H9 (cell line): ENCODE data around the gene TMEM220. TPM values are rescaled to one million over a fixed set of nuclear protein-coding genes. Genes with fewer than 3 reads are reported as not detected.

Experiments used
- DNase-seq: peaks from one replicate; pipeline ENCODE4 v3.0.0-alpha.2; 2017
- H2AFZ ChIP-seq: one replicate; pipeline ENCODE4 v1.6.1; 2013; ENCODE audit warnings: mild to moderate bottlenecking, low read length, control low read depth, moderate library complexity
- H2AK5ac ChIP-seq: 2 replicates; pipeline ENCODE4 v1.6.1; 2013; ENCODE audit warnings: low read length, control low read depth, mixed read lengths; ENCODE audit not compliant: insufficient read length
- H2BK120ac ChIP-seq: one replicate; pipeline ENCODE4 v1.6.1; 2013; ENCODE audit warnings: low read depth, mild to moderate bottlenecking, low read length, control low read depth, inconsistent platforms; ENCODE audit not compliant: poor library complexity, severe bottlenecking
- H2BK12ac ChIP-seq: 2 replicates; pipeline ENCODE4 v1.6.1; 2013; ENCODE audit warnings: low read length, control low read depth, mixed read lengths, low read depth; ENCODE audit not compliant: insufficient read length
- H2BK15ac ChIP-seq: 2 replicates; pipeline ENCODE4 v1.6.1; 2013; ENCODE audit warnings: low read depth, low read length, control low read depth
- H2BK20ac ChIP-seq: one replicate; pipeline ENCODE4 v1.6.1; 2013; ENCODE audit warnings: low read depth, mild to moderate bottlenecking, low read length, control low read depth, inconsistent platforms; ENCODE audit not compliant: poor library complexity, severe bottlenecking
- H2BK5ac ChIP-seq: 2 replicates; pipeline ENCODE4 v1.6.1; 2013; ENCODE audit warnings: low read length, control low read depth, mixed read lengths; ENCODE audit not compliant: insufficient read length
- H3K14ac ChIP-seq: 2 replicates; pipeline ENCODE4 v1.6.1; 2013; ENCODE audit warnings: low read length, control low read depth; ENCODE audit not compliant: insufficient read depth
- H3K18ac ChIP-seq: 2 replicates; pipeline ENCODE4 v1.6.1; 2013; ENCODE audit warnings: low read depth, mild to moderate bottlenecking, mixed read lengths, low read length, control low read depth; ENCODE audit not compliant: insufficient read length
- H3K23ac ChIP-seq: 2 replicates; pipeline ENCODE4 v1.6.1; 2013; ENCODE audit warnings: low read length, control low read depth, mixed read lengths, low read depth; ENCODE audit not compliant: insufficient read length
- H3K23me2 ChIP-seq: 2 replicates; pipeline ENCODE4 v1.6.1; 2013; ENCODE audit warnings: low read depth, mild to moderate bottlenecking, mixed read lengths, low read length, control low read depth; ENCODE audit not compliant: insufficient read length, poor library complexity, severe bottlenecking
- H3K27ac ChIP-seq: 2 replicates; pipeline ENCODE4 v1.5.1; 2013; ENCODE audit warnings: low read length, control low read depth, mixed read lengths, low read depth; ENCODE audit not compliant: insufficient read length
- H3K27me3 ChIP-seq: 2 replicates; pipeline ENCODE4 v1.6.1; 2013; ENCODE audit warnings: low read length, control low read depth, inconsistent platforms; ENCODE audit not compliant: insufficient read depth
- H3K4ac ChIP-seq: 2 replicates; pipeline ENCODE4 v1.6.1; 2013; ENCODE audit warnings: low read depth, mild to moderate bottlenecking, control low read depth, inconsistent platforms, low read length, moderate library complexity
- H3K4me1 ChIP-seq: 2 replicates; pipeline ENCODE4 v1.6.1; 2013; ENCODE audit warnings: low read length, control low read depth, inconsistent platforms; ENCODE audit not compliant: insufficient read depth
- H3K4me2 ChIP-seq: 2 replicates; pipeline ENCODE4 v1.6.1; 2013; ENCODE audit warnings: low read length, control low read depth, mixed read lengths; ENCODE audit not compliant: insufficient read length, insufficient read depth
- H3K56ac ChIP-seq: 2 replicates; pipeline ENCODE4 v1.6.1; 2013; ENCODE audit warnings: low read depth, mild to moderate bottlenecking, mixed read lengths, low read length, control low read depth; ENCODE audit not compliant: insufficient read length
- H3K79me1 ChIP-seq: 2 replicates; pipeline ENCODE4 v1.6.1; 2013; ENCODE audit warnings: low read depth, mild to moderate bottlenecking, moderate library complexity, low read length, control low read depth, inconsistent platforms; ENCODE audit not compliant: insufficient read depth, poor library complexity, severe bottlenecking
- H3K79me2 ChIP-seq: 2 replicates; pipeline ENCODE4 v1.6.1; 2013; ENCODE audit warnings: low read length, control low read depth, inconsistent platforms; ENCODE audit not compliant: insufficient read depth
- H3K9ac ChIP-seq: 2 replicates; pipeline ENCODE4 v1.6.1; 2013; ENCODE audit warnings: low read length, control low read depth, mixed read lengths; ENCODE audit not compliant: insufficient read length; ENCODE audit errors: extremely low read depth
- H3K9me3 ChIP-seq: one replicate; pipeline ENCODE4 v1.6.1; 2013; ENCODE audit warnings: low read depth, low read length, inconsistent platforms; ENCODE audit not compliant: control insufficient read depth
- H3T11ph ChIP-seq: one replicate; pipeline ENCODE4 v1.6.1; 2013; ENCODE audit warnings: mild to moderate bottlenecking, low read length, control low read depth, inconsistent platforms
- H4K20me1 ChIP-seq: one replicate; pipeline ENCODE4 v1.6.1; 2013; ENCODE audit not compliant: control insufficient read depth, insufficient read length, insufficient read depth
- H4K5ac ChIP-seq: 2 replicates; pipeline ENCODE4 v1.6.1; 2013; ENCODE audit warnings: low read depth, mild to moderate bottlenecking, mixed read lengths, low read length, control low read depth; ENCODE audit not compliant: insufficient read length
- H4K8ac ChIP-seq: replicated peaks from 2 replicates; pipeline ENCODE4 v1.6.1; 2013; ENCODE audit warnings: low read length, control low read depth, mixed read lengths, low read depth; ENCODE audit not compliant: insufficient read length
- H4K91ac ChIP-seq: 2 replicates; pipeline ENCODE4 v1.6.1; 2013; ENCODE audit warnings: low read depth, mild to moderate bottlenecking, moderate library complexity, mixed read lengths, low read length, control low read depth; ENCODE audit not compliant: insufficient read length
- H3K27ac Mint-ChIP-seq, 3 experiments: 2 replicates in 2 of 3; 3 replicates in 1 of 3; pipeline ENCODE4 v1.8.0; 2020 to 2021; ENCODE audit warnings: mixed read lengths in 3 of 3, mild to moderate bottlenecking in 1 of 3, moderate library complexity in 1 of 3
- H3K27me3 Mint-ChIP-seq: 2 replicates; pipeline ENCODE4 v1.8.0; 2021; ENCODE audit warnings: low read depth, mild to moderate bottlenecking, moderate library complexity, mixed read lengths
- H3K36me3 Mint-ChIP-seq, 3 experiments: 2 replicates in 2 of 3; 3 replicates in 1 of 3; pipeline ENCODE4 v1.8.0; 2020 to 2021; ENCODE audit warnings: low read depth in 3 of 3, mixed read lengths in 3 of 3; ENCODE audit not compliant: insufficient read depth in 1 of 3
- H3K4me1 Mint-ChIP-seq, 2 experiments: 2 replicates each; pipeline ENCODE4 v1.8.0; 2020; ENCODE audit warnings: mixed read lengths in 2 of 2
- H3K4me3 Mint-ChIP-seq, 2 experiments: 2 replicates in 1 of 2; 3 replicates in 1 of 2; pipeline ENCODE4 v1.8.0; 2020 to 2021; ENCODE audit warnings: mild to moderate bottlenecking in 2 of 2, mixed read lengths in 2 of 2, moderate library complexity in 1 of 2
- H3K9me3 Mint-ChIP-seq, 2 experiments: 2 replicates in 1 of 2; 3 replicates in 1 of 2; pipeline ENCODE4 v1.8.0; 2020; ENCODE audit warnings: mild to moderate bottlenecking in 2 of 2, mixed read lengths in 2 of 2, moderate library complexity in 1 of 2
- WGBS: extraction: QIAGEN DNeasy Blood & Tissue Kit; methylation state at CpG from one replicate; pipeline ENCODE4 v1.1.7; 2013; ENCODE audit warnings: missing lambda C conversion rate, low lambda C conversion rate, mixed read lengths; ENCODE audit not compliant: insufficient read length; ENCODE audit errors: extremely low coverage; 5-methylcytosine and 5-hydroxymethylcytosine counted together
- total RNA-seq: library from RNA; stranded (reverse); gene quantifications from 2 replicates; pipeline ENCODE4 v1.2.1, GENCODE V29; 2021
- TF ChIP-seq, protein P1 (sequence below): fragments of 200-600 bp; sonication (generic); conservative IDR thresholded peaks from 3 replicates; pipeline ENCODE4 v1.8.0; 2021; ENCODE audit warnings: antibody characterized with exemption, mild to moderate bottlenecking

The TMEM220 gene
- total RNA-seq, 1 experiment from 2014 or later: 6.1 TPM

- no peak overlapping the region for H3K18ac ChIP-seq
- no peak overlapping the region for H2BK120ac ChIP-seq
- Mint-ChIP-seq H3K27ac (no peak overlapping the region), H3K9me3 (no peaks in the 10 kb centered on the region; a peak in 1 of 5 replicates), H3K27me3 (no peaks in the 10 kb centered on the region), H3K4me3 (no peak overlapping the region), H3K36me3 (peaks cover 0 to 5% (median 3%) of the 10 kb centered on the region in 3 experiments; a peak in 4 of 7 replicates), H3K4me1 (peaks cover 4 to 11% of the 10 kb centered on the region in 2 experiments; a peak in 3 of 4 replicates)
- no peak overlapping the region for H4K8ac ChIP-seq
- no CpG with 5 or more reads among the region's 2 CpGs for WGBS
- no peaks in the 10 kb centered on the region for H4K20me1 ChIP-seq
- H3K23ac ChIP-seq: no peak overlapping the region
- H3K9ac ChIP-seq: no peak overlapping the region
- no peak overlapping the region for H3K27ac ChIP-seq
- H4K91ac ChIP-seq: no peak overlapping the region
- H3K4ac ChIP-seq: no peak overlapping the region
- no peaks in the 10 kb centered on the region for H3K4me1 ChIP-seq
- H3K4me2 ChIP-seq: no peak overlapping the region
- no peak overlapping the region for H3K14ac ChIP-seq
- no peak overlapping the region for H2AK5ac ChIP-seq
- no peaks in the 10 kb centered on the region for H3K9me3 ChIP-seq
- H3K79me1 ChIP-seq: no peaks in the 10 kb centered on the region
- no peak overlapping the region for H2BK5ac ChIP-seq
- no peak overlapping the region for H2BK15ac ChIP-seq
- no peak overlapping the region for H2AFZ ChIP-seq
- H3K27me3 ChIP-seq: no peaks in the 10 kb centered on the region
- H3K56ac ChIP-seq: no peak overlapping the region
- H3T11ph ChIP-seq: no peak overlapping the region
- H4K5ac ChIP-seq: no peak overlapping the region
- H3K23me2 ChIP-seq: no peaks in the 10 kb centered on the region
- DNase-seq: no peak
- TF ChIP-seq, protein P1, sequence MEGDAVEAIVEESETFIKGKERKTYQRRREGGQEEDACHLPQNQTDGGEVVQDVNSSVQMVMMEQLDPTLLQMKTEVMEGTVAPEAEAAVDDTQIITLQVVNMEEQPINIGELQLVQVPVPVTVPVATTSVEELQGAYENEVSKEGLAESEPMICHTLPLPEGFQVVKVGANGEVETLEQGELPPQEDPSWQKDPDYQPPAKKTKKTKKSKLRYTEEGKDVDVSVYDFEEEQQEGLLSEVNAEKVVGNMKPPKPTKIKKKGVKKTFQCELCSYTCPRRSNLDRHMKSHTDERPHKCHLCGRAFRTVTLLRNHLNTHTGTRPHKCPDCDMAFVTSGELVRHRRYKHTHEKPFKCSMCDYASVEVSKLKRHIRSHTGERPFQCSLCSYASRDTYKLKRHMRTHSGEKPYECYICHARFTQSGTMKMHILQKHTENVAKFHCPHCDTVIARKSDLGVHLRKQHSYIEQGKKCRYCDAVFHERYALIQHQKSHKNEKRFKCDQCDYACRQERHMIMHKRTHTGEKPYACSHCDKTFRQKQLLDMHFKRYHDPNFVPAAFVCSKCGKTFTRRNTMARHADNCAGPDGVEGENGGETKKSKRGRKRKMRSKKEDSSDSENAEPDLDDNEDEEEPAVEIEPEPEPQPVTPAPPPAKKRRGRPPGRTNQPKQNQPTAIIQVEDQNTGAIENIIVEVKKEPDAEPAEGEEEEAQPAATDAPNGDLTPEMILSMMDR: no peak
- no peak overlapping the region for H2BK12ac ChIP-seq
- no peak overlapping the region for H2BK20ac ChIP-seq
- no peaks in the 10 kb centered on the region for H3K79me2 ChIP-seq
Measured at GRCh38 chr17:10726196-10726595, 3.6 kb downstream of the TMEM220 start.
